ENCODE results near the gene CTBP2. TPM values are rescaled to one million over a fixed set of nuclear protein-coding genes. Genes with fewer than 3 reads are reported as not detected.

CTBP2 gene
- total and polyA plus RNA-seq, 11 donors: 10.1 to 45.5 (median 29.1) TPM

- H3K27ac ChIP-seq: peak overlapping the region in 8 of 12 donors; percentile 1 to 50 (median 35)
- H3K36me3 ChIP-seq: peaks cover 0 to 3% (median 0%) of the 10 kb centered on the region in 9 donors
- WGBS, 4 donors: 29 to 36% (median 30%) methylated on average over 15 to 16 of the region's 16 CpGs
- peak; percentile 83 to 93 (median 90) for DNase-seq
- peaks cover 6 to 82% (median 49%) of the 10 kb centered on the region in 12 donors for H3K4me1 ChIP-seq
- H3K4me3 ChIP-seq: no peak overlapping the region
- H3K27me3 ChIP-seq: no peaks in the 10 kb centered on the region
- H3K9me3 ChIP-seq: no peaks in the 10 kb centered on the region
- intact Hi-C loops (cut with DNase I): loop anchor here in 8 of 10 donors (2.0 to 10.0 kb wide), 8 partner anchors 46 to 297 kb away; no protein-coding TSS in a partner anchor
- ATAC-seq: peak; percentile 91 to 95 (median 94)
- TF ChIP-seq CTCF (IDR thresholded peaks at IDR 0.05) (peak; percentile 96 to 99 (median 98)), POLR2A (IDR thresholded peaks at IDR 0.05) (no peak)
These were observed 112.1 kb downstream of the CTBP2 start for GRCh38 chr10:125048094-125048864.

GRCh38 chr10:125043841-125044658 is 116.3 kb downstream of the CTBP2 start:
- H3K27ac ChIP-seq: peak overlapping the region in 1 of 12 donors; percentile 11
- H3K4me1 ChIP-seq: peaks cover 6 to 74% (median 43%) of the 10 kb centered on the region in 12 donors
- ATAC-seq (no peak), DNase-seq (peak in 1 of 5 donors; percentile 18)
- no peaks in the 10 kb centered on the region for H3K9me3 ChIP-seq
- intact Hi-C loops (cut with DNase I): loop anchor here in 4 of 10 donors (10.0 kb wide), 2 partner anchors 291 to 301 kb away; no protein-coding TSS in a partner anchor
- no peak for TF ChIP-seq POLR2A (IDR thresholded peaks at IDR 0.05)
- TF ChIP-seq CTCF (IDR thresholded peaks at IDR 0.05): no peak
- no peaks in the 10 kb centered on the region for H3K27me3 ChIP-seq
- H3K36me3 ChIP-seq: no peaks in the 10 kb centered on the region
- H3K4me3 ChIP-seq: no peak overlapping the region
- WGBS, 4 donors: 59 to 76% (median 70%) methylated on average over 15 to 17 of the region's 17 CpGs

GRCh38 chr10:125041856-125042506 is 118.4 kb downstream of the CTBP2 start:
- intact Hi-C loops (cut with DNase I): loop anchor here in 4 of 10 donors (10.0 kb wide), 2 partner anchors 293 to 303 kb away; no protein-coding TSS in a partner anchor
- H3K4me1 ChIP-seq: peaks cover 6 to 80% (median 50%) of the 10 kb centered on the region in 12 donors

More at GRCh38 chr10:125041856-125042506, 118.4 kb downstream of the CTBP2 start:
- DNase-seq (no peak), ATAC-seq (no peak)
- Histone ChIP-seq H3K9me3 (no peaks in the 10 kb centered on the region), H3K27me3 (no peaks in the 10 kb centered on the region), H3K27ac (no peak overlapping the region), H3K4me3 (no peak overlapping the region), H3K36me3 (peaks cover 0 to 14% (median 5%) of the 10 kb centered on the region in 9 donors)
- TF ChIP-seq POLR2A (IDR thresholded peaks at IDR 0.05) (no peak), CTCF (IDR thresholded peaks at IDR 0.05) (no peak)
- WGBS, 4 donors: 86 to 96% (median 88%) methylated on average over 9 of the region's 9 CpGs
